ENCODE measurements around the gene PYGL. TPM values are rescaled to one million over a fixed set of nuclear protein-coding genes. Genes with fewer than 3 reads are reported as not detected.
A peak's percentile ranks its signal among the peaks of the same experiment; 100 is the strongest.
"Not testable (repeated sequence)": the region's sequence is repeated elsewhere in the genome, so short reads cannot be mapped to it uniquely, and the experiment has no call there.

PYGL gene
- total RNA-seq, 2 experiments from 2014 or later: 0.62 to 0.67 TPM

DNA sequence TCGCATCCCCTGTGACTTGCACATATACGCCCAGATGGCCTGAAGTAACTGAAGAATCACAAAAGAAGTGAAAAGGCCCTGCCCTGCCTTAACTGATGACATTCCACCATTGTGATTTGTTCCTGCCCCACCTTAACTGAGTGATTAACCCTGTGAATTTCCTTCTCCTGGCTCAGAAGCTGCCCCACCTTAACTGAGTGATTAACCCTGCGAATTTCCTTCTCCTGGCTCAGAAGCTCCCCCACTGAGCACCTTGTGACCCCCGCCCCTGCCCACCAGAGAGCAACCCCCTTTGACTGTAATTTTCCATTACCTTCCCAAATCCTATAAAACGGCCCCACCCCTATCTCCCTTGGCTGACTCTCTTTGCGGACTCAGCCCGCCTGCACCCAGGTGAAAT lies 47.9 kb downstream of the PYGL start:
- POLR2A ChIA-PET, H3K4me1 Mint-ChIP-seq: not testable (repeated sequence)

DNA sequence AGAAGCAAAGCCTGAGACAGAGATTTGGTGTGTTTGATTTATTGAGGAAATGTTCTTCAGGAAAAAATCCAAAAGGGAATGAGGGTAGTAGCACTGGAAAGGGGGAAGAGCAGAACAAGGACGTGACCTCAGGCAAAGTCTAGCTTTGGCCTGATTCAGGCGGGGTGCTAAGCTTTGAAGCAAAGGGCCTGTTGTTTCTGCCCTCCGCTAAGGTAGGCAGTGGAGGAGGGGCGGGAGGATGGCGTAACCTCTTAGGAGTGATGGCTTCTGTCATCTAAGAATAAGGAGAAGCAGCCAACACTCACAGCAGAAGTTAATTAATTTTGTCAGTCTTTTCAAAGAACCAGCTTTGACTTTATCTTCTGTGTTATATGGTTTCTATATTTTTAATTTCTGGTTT lies 52.0 kb downstream of the PYGL start:
- H3K27me3 Mint-ChIP-seq: peaks cover 5% of the 10 kb centered on the region
- H3K36me3 Mint-ChIP-seq (ENCODE audit: low read depth): no peaks in the 10 kb centered on the region
- no peak overlapping the region for H3K4me3 Mint-ChIP-seq
- POLR2A ChIA-PET: no interaction called here
- CTCF ChIA-PET: no interaction called here
- ATAC-seq (no peak), DNase-seq (no peak)
- no peaks in the 10 kb centered on the region for H3K4me1 Mint-ChIP-seq
- intact Hi-C loops (cut with DNase I, micrococcal nuclease): no loop called here
- no peaks in the 10 kb centered on the region for H3K9me3 Mint-ChIP-seq (ENCODE audit: low read depth)
- no peak overlapping the region for H3K27ac Mint-ChIP-seq

More for the DNA sequence above, 47.9 kb downstream of the PYGL start:
- H3K4me3 Mint-ChIP-seq; CTCF ChIA-PET; H3K9me3 Mint-ChIP-seq (ENCODE audit: low read depth); H3K36me3 Mint-ChIP-seq (ENCODE audit: low read depth); ATAC-seq; intact Hi-C loops (cut with DNase I, micrococcal nuclease); H3K27ac Mint-ChIP-seq; DNase-seq; H3K27me3 Mint-ChIP-seq: not testable (repeated sequence)

DNA sequence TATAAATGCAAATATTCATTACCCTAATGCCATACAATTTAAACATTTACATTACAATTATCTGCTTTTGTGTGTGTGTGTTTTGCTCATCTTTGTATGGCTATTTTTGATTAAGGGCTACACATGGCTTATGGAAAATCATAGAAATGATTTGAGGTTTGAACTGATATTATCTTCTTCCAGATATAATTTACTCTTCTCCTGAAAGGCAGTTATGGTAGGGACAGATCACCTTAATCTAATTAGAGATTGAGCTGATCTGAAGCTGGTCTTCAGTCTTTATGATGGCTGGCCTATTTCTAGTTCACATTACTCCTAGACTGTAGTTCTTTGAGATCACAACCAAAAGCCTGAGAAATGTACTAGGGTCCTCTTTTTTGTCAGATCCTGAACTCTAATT lies 56.8 kb downstream of the PYGL start:
- ATAC-seq (no peak), DNase-seq (no peak)
- H3K9me3 Mint-ChIP-seq (ENCODE audit: low read depth): no peaks in the 10 kb centered on the region
- H3K27me3 Mint-ChIP-seq: peaks cover 21% of the 10 kb centered on the region
- no peak overlapping the region for H3K27ac Mint-ChIP-seq
- ChIA-PET POLR2A (no interaction called here), CTCF (no interaction called here)
- intact Hi-C loops (cut with DNase I, micrococcal nuclease): no loop called here
- H3K36me3 Mint-ChIP-seq (ENCODE audit: low read depth): no peaks in the 10 kb centered on the region
- no peaks in the 10 kb centered on the region for H3K4me1 Mint-ChIP-seq
- no peak overlapping the region for H3K4me3 Mint-ChIP-seq

GRCh38 chr14:50883827-50884197 lies 60.5 kb downstream of the PYGL start:
- CTCF ChIA-PET: interaction anchor here (1.1 kb wide), 1 partner anchor 20 kb away, joined by 3 read pairs; no protein-coding TSS in a partner anchor
- POLR2A ChIA-PET: no interaction called here
- Mint-ChIP-seq H3K4me1 (no peaks in the 10 kb centered on the region), H3K27ac (no peak overlapping the region), H3K4me3 (no peak overlapping the region), H3K9me3 (ENCODE audit: low read depth) (no peaks in the 10 kb centered on the region), H3K27me3 (peaks cover 32% of the 10 kb centered on the region), H3K36me3 (ENCODE audit: low read depth) (no peaks in the 10 kb centered on the region)
- no peak for DNase-seq
- ATAC-seq: no peak
- intact Hi-C loops (cut with DNase I, micrococcal nuclease): no loop called here

- H3K27ac Mint-ChIP-seq: no peak overlapping the region
- ChIA-PET CTCF (interaction anchor here (0.9 kb wide), 1 partner anchor 85 kb away, joined by 3 read pairs; no protein-coding TSS in a partner anchor), POLR2A (no interaction called here)
- no peak overlapping the region for H3K4me3 Mint-ChIP-seq
- intact Hi-C loops (cut with DNase I, micrococcal nuclease): no loop called here
- peaks cover 34% of the 10 kb centered on the region for H3K27me3 Mint-ChIP-seq
- no peaks in the 10 kb centered on the region for H3K36me3 Mint-ChIP-seq (ENCODE audit: low read depth)
- ATAC-seq (peak; percentile 57), DNase-seq (peak; percentile 9)
- no peaks in the 10 kb centered on the region for H3K9me3 Mint-ChIP-seq (ENCODE audit: low read depth)
- H3K4me1 Mint-ChIP-seq: no peaks in the 10 kb centered on the region
These were observed 61.1 kb downstream of the PYGL start for GRCh38 chr14:50882932-50883826.

- H3K4me1 Mint-ChIP-seq: peaks cover 30% of the 10 kb centered on the region
- peaks cover 60% of the 10 kb centered on the region for H3K27me3 Mint-ChIP-seq
- no peak overlapping the region for H3K4me3 Mint-ChIP-seq
- H3K27ac Mint-ChIP-seq: no peak overlapping the region
- DNase-seq (peak; percentile 85), ATAC-seq (peak; percentile 99)
- ChIA-PET CTCF (interaction anchor here (0.6 to 2.2 kb wide), 11 partner anchors 12 to 1028 kb away, joined by 3 to 19 read pairs (median 3); partner anchors contain the start of genes ATL1 and TRIM9), POLR2A (no interaction called here)
- intact Hi-C loops (cut with DNase I, micrococcal nuclease): no loop called here
- no peaks in the 10 kb centered on the region for H3K9me3 Mint-ChIP-seq (ENCODE audit: low read depth)
- no peaks in the 10 kb centered on the region for H3K36me3 Mint-ChIP-seq (ENCODE audit: low read depth)
These were observed 68.8 kb downstream of the PYGL start for GRCh38 chr14:50875359-50876070.

DNA sequence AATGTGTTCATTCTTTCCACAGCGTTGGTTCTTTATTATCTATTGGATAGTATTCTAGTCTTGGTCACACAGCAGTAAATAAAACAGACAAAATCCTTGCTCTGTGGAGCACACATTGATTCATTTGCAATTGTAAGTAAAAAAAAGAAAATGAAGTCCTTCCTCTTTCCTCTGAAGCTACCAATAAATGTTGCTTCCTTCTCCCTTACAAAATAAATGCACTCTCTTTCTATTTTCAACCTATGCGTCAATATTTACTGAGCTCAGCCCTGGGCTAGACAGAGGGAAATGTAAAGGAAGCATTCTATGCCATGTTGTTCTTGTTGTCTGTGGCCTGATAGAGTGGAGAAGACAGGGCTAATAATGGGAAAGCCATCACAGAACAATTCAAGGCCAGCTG lies 69.5 kb downstream of the PYGL start:
- H3K36me3 Mint-ChIP-seq (ENCODE audit: low read depth): no peaks in the 10 kb centered on the region
- peaks cover 65% of the 10 kb centered on the region for H3K27me3 Mint-ChIP-seq
- POLR2A ChIA-PET: no interaction called here
- peaks cover 30% of the 10 kb centered on the region for H3K4me1 Mint-ChIP-seq
- ATAC-seq (no peak), DNase-seq (no peak)
- H3K27ac Mint-ChIP-seq: no peak overlapping the region
- intact Hi-C loops (cut with DNase I, micrococcal nuclease): no loop called here
- CTCF ChIA-PET: interaction anchor here (0.7 to 2.2 kb wide), 9 partner anchors 11 to 352 kb away, joined by 3 to 19 read pairs (median 3); partner anchors contain the start of gene TRIM9
- no peaks in the 10 kb centered on the region for H3K9me3 Mint-ChIP-seq (ENCODE audit: low read depth)
- H3K4me3 Mint-ChIP-seq: no peak overlapping the region

GRCh38 chr14:50871914-50872732 lies 72.2 kb downstream of the PYGL start, which contains the start of gene ABHD12B:
TSS of gene ABHD12B (plus strand) at chr14:50872053. CDS start at chr14:50872175, 122 bp downstream.
- H3K27ac Mint-ChIP-seq: no peak within 1 kb of the TSS
- DNase-seq (no peak), ATAC-seq (no peak)
- no peaks in the 10 kb centered on the region for H3K36me3 Mint-ChIP-seq (ENCODE audit: low read depth)
- ChIA-PET POLR2A (no interaction called here), CTCF (interaction anchor here (0.7 to 3.4 kb wide), 3 partner anchors 9 to 81 kb away, joined by 3 to 20 read pairs (median 3); no protein-coding TSS in a partner anchor)
- intact Hi-C loops (cut with DNase I, micrococcal nuclease): no loop called here
- peaks cover 69% of the 10 kb centered on the region for H3K27me3 Mint-ChIP-seq
- no peak within 1 kb of the TSS for H3K4me3 Mint-ChIP-seq
- peaks cover 30% of the 10 kb centered on the region for H3K4me1 Mint-ChIP-seq
- no peaks in the 10 kb centered on the region for H3K9me3 Mint-ChIP-seq (ENCODE audit: low read depth)

- ChIA-PET CTCF (interaction anchor here (0.7 to 3.4 kb wide), 3 partner anchors 10 to 82 kb away, joined by 3 to 20 read pairs (median 3); no protein-coding TSS in a partner anchor), POLR2A (no interaction called here)
- no peak overlapping the region for H3K4me3 Mint-ChIP-seq
- no peaks in the 10 kb centered on the region for H3K36me3 Mint-ChIP-seq (ENCODE audit: low read depth)
- intact Hi-C loops (cut with DNase I, micrococcal nuclease): no loop called here
- no peaks in the 10 kb centered on the region for H3K9me3 Mint-ChIP-seq (ENCODE audit: low read depth)
- no peak overlapping the region for H3K27ac Mint-ChIP-seq
- DNase-seq (no peak), ATAC-seq (no peak)
- H3K4me1 Mint-ChIP-seq: peaks cover 30% of the 10 kb centered on the region
- peaks cover 70% of the 10 kb centered on the region for H3K27me3 Mint-ChIP-seq
These were observed 73.1 kb downstream of the PYGL start for GRCh38 chr14:50871228-50871627.

GRCh38 chr14:50865391-50866076 lies 78.7 kb downstream of the PYGL start:
- DNase-seq (no peak), ATAC-seq (no peak)
- no peaks in the 10 kb centered on the region for H3K9me3 Mint-ChIP-seq (ENCODE audit: low read depth)
- ChIA-PET POLR2A (no interaction called here), CTCF (interaction anchor here (0.8 to 2.8 kb wide), 5 partner anchors 8 to 73 kb away, joined by 3 to 11 read pairs (median 3); no protein-coding TSS in a partner anchor)
- H3K36me3 Mint-ChIP-seq (ENCODE audit: low read depth): no peaks in the 10 kb centered on the region
- peaks cover 35% of the 10 kb centered on the region for H3K27me3 Mint-ChIP-seq
- no peaks in the 10 kb centered on the region for H3K4me1 Mint-ChIP-seq
- intact Hi-C loops (cut with DNase I, micrococcal nuclease): no loop called here
- no peak overlapping the region for H3K27ac Mint-ChIP-seq
- no peak overlapping the region for H3K4me3 Mint-ChIP-seq

Measured in activated CD4-positive, alpha-beta T cell treated with anti-CD3 and anti-CD28 coated beads for 36 hours (primary cell).